OCI-LY3 (cell line): ENCODE results near the gene IL16.

Source experiments
- H2AFZ ChIP-seq: fragments of 200-600, 300-600 bp; shearing (Covaris generic); 2 replicates; pipeline ENCODE4 v1.6.0; 2014; ENCODE audit warnings: antibody characterized with exemption, low read depth, low read length
- H3K27ac ChIP-seq: fragments of 200-600, 300-600 bp; sonication (generic); 2 replicates; pipeline ENCODE4 v1.5.1; 2014; ENCODE audit warnings: mild to moderate bottlenecking, low read length, moderate library complexity, mixed read lengths
- H3K27me3 ChIP-seq: fragments of 200-600, 300-600 bp; sonication (generic); 2 replicates; pipeline ENCODE4 v1.6.1; 2014; ENCODE audit warnings: low read depth, low read length, mixed read lengths
- H3K36me3 ChIP-seq: fragments of 200-600, 300-600 bp; sonication (generic); replicated peaks from 2 replicates; pipeline ENCODE3; 2014; ENCODE audit warnings: low read depth, low read length, mixed read lengths
- H3K4me1 ChIP-seq: fragments of 300-600, 200-600 bp; sonication (generic); 2 replicates; pipeline ENCODE4 v1.6.1; 2014; ENCODE audit warnings: low read length, mixed read lengths
- H3K4me2 ChIP-seq: fragments of 200-600, 300-600 bp; sonication (generic); 2 replicates; pipeline ENCODE4 v1.6.1; 2014; ENCODE audit warnings: low read length, mixed read lengths
- H3K4me3 ChIP-seq: fragments of 300-600, 200-600 bp; sonication (generic); 2 replicates; pipeline ENCODE4 v1.5.1; 2014; ENCODE audit warnings: antibody characterized with exemption, mild to moderate bottlenecking, low read length, moderate library complexity
- H3K79me2 ChIP-seq: fragments of 300-600, 200-600 bp; shearing (Covaris generic); 2 replicates; pipeline ENCODE4 v1.6.1; 2014; ENCODE audit warnings: mild to moderate bottlenecking, low read length, mixed read lengths
- H3K9ac ChIP-seq: fragments of 300-600, 200-600 bp; shearing (Covaris generic); 2 replicates; pipeline ENCODE4 v1.6.0; 2014; ENCODE audit warnings: mild to moderate bottlenecking, low read length, moderate library complexity
- H3K9me3 ChIP-seq: fragments of 200-600, 300-600 bp; shearing (Covaris generic); 2 replicates; pipeline ENCODE4 v1.6.1; 2014; ENCODE audit warnings: low read length, mixed read lengths; ENCODE audit not compliant: insufficient read depth
- H4K20me1 ChIP-seq: fragments of 200-600, 300-600 bp; sonication (generic); 2 replicates; pipeline ENCODE4 v1.6.1; 2016; ENCODE audit warnings: low read length, mixed read lengths; ENCODE audit not compliant: insufficient read depth
- CTCF ChIP-seq: fragments of 200-600, 300-600 bp; sonication (generic); IDR thresholded peaks from 2 replicates; pipeline ENCODE4 v1.5.1; 2014; ENCODE audit warnings: antibody characterized with exemption, low read length, low read depth
- EZH2phosphoT487 ChIP-seq: fragments of 200-600 bp; shearing (Covaris generic); IDR thresholded peaks from 2 replicates; pipeline ENCODE4 v1.6.1; 2018; ENCODE audit warnings: antibody characterized with exemption, mixed run types, low read depth

The IL16 gene

GRCh38 chr15:81309647-81310450, 113.2 kb downstream of the IL16 start:
- Histone ChIP-seq H3K36me3 (peaks cover 86% of the 10 kb centered on the region), H3K4me2 (peak overlapping the region; percentile 31; the same call in 1 of the 2 replicates), H3K27ac (peak overlapping the region; percentile 98), H3K9ac (peak overlapping the region; percentile 66; the same call in 1 of the 2 replicates), H3K27me3 (no peaks in the 10 kb centered on the region), H3K9me3 (no peaks in the 10 kb centered on the region), H3K4me3 (no peak overlapping the region), H3K79me2 (peaks cover 59% of the 10 kb centered on the region), H3K4me1 (peaks cover 100% of the 10 kb centered on the region), H2AFZ (no peak overlapping the region), H4K20me1 (peaks cover 50% of the 10 kb centered on the region)
- TF ChIP-seq CTCF (no peak), EZH2phosphoT487 (no peak)

- Histone ChIP-seq H3K36me3 (peaks cover 85% of the 10 kb centered on the region), H3K27me3 (no peaks in the 10 kb centered on the region), H4K20me1 (peaks cover 44% of the 10 kb centered on the region), H3K4me3 (no peak overlapping the region), H3K4me1 (peaks cover 100% of the 10 kb centered on the region), H3K79me2 (peaks cover 52% of the 10 kb centered on the region), H3K27ac (peak overlapping the region; percentile 98), H3K9ac (peak overlapping the region; percentile 66; the same call in 1 of the 2 replicates), H3K4me2 (peak overlapping the region; percentile 31), H3K9me3 (no peaks in the 10 kb centered on the region), H2AFZ (no peak overlapping the region)
- TF ChIP-seq CTCF, result no peak
- no peak for TF ChIP-seq EZH2phosphoT487
Measured at GRCh38 chr15:81310480-81310879, 113.8 kb downstream of the IL16 start.

- peak overlapping the region; percentile 66 for H3K9ac ChIP-seq
Measured at GRCh38 chr15:81311752-81312464, 115.2 kb downstream of the IL16 start.

More at GRCh38 chr15:81311752-81312464, 115.2 kb downstream of the IL16 start:
- no peak overlapping the region for H2AFZ ChIP-seq
- peaks cover 100% of the 10 kb centered on the region for H3K4me1 ChIP-seq
- H3K27me3 ChIP-seq, result no peaks in the 10 kb centered on the region
- TF ChIP-seq EZH2phosphoT487 (no peak), CTCF (no peak)
- peaks cover 85% of the 10 kb centered on the region for H3K36me3 ChIP-seq
- H3K4me2 ChIP-seq, result peak overlapping the region; percentile 53
- peaks cover 38% of the 10 kb centered on the region for H3K79me2 ChIP-seq
- H3K9me3 ChIP-seq, result no peaks in the 10 kb centered on the region
- H4K20me1 ChIP-seq, result peaks cover 29% of the 10 kb centered on the region
- peak overlapping the region; percentile 98 for H3K27ac ChIP-seq
- peak overlapping the region; percentile 9; the same call in 1 of the 2 replicates for H3K4me3 ChIP-seq
